NOMO-1 (cell line): Measurements from ENCODE around the gene PDE4B.

ENCODE experiments used
- DNase-seq, 2 experiments: peaks; one replicate each; lab custom pipeline; 2025; ENCODE audit not compliant: unreplicated experiment in 2 of 2; lab: John Stamatoyannopoulos, UW

PDE4B gene

DNA sequence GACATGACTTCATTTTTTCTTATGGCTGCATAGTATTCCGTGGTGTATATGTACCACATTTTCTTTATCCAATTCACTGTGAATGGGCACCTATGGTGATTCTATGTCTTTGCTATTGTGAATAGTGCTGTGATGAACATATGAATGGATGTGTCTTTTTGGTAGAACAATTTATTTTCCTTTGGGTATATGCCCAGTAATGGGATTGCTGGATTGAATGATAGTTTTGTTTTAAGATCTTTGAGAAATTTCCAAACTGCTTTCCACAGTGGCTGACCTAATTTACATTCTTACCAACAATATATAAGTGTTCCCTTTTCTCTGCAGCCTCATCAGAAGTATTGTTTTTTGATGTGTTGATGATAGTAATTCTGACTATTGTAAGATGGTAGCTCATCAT lies 379.6 kb downstream of the PDE4B start:
- no peak for DNase-seq

DNA sequence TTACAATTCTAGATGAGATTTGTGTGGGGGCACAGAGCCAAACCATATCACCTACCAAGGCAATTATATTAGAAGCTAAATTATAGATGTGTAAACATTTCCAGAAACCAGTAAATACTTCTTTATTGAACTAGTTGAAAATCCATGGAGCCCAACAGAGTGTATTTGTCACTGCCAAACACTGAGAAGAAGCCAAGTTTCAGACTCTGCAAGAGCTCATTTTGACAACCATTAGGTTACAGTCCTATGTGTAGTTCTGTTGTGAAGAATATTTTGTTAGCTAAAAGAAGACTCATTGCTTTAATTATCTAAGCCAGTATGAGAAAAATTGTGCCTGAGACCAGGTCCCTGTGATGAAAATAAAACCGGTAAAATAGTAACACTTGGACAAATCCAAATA lies 382.4 kb downstream of the PDE4B start:
- no peak for DNase-seq

- no peak for DNase-seq
These were observed 382.9 kb downstream of the PDE4B start for GRCh38 chr1:66175581-66175980.

GRCh38 chr1:66176012-66176715 lies 383.5 kb downstream of the PDE4B start:
- DNase-seq, result no peak

DNA sequence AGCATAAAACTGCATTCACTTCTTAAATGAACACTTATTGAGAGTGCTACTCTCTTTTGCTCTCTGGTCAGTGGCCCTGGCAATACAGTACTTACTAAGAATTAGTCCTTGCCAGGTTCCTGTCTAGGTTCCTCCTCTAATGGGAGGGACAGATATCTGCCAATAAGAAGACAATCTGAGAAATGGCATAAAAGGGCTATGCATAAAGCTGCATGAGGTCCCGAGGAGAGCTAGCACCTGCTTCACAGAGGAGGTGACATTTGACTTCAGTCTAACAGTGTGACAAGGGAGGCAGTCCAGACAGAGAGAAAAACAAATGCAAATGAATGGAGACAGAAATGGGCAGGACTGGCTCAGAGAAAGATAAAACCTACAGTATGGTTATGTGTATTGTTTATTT lies 384.1 kb downstream of the PDE4B start:
- DNase-seq, result no peak

DNA sequence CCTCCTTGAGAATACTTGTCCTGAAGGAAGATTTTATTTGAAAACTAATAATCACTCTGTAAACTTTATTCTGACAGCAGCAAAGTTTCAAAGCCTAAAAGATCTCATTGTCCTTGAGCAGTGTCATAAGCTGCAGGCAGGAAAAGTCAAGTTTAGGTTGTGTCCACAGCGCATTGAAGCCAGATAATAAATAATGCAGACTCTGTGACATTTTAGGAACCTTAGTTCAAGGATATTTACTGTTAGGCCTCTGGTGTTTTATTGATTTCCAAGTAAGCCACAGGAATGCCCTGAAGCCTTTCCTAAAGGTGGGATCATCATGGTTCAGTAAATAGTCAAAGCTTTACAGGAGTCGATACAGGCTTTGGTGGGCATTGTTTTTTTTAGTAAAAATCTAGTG lies 384.8 kb downstream of the PDE4B start:
- DNase-seq, result no peak

DNA sequence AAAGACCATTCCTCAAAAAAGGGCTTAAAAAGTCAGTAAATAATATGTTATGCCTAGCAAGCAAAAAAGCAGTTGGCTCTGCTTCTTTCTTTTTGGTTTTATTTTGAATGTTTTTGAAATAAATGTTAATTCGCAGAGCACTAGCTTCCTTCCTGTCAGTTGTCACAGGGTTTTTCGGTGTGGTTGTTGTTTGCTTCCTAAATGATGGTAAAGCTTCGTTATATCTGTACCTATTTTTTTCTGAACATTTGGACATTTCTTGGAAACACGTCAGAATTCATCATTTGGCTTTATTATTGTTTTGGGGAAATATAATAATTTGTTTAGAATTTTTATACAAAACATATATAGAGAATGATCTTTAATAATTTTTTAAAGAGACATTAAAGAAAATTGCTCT lies 389.3 kb downstream of the PDE4B start:
- DNase-seq, result no peak

- no peak for DNase-seq
These were observed 390.0 kb downstream of the PDE4B start for GRCh38 chr1:66182551-66183178.

- no peak for DNase-seq
These were observed 390.7 kb downstream of the PDE4B start for GRCh38 chr1:66183400-66183799.

DNA sequence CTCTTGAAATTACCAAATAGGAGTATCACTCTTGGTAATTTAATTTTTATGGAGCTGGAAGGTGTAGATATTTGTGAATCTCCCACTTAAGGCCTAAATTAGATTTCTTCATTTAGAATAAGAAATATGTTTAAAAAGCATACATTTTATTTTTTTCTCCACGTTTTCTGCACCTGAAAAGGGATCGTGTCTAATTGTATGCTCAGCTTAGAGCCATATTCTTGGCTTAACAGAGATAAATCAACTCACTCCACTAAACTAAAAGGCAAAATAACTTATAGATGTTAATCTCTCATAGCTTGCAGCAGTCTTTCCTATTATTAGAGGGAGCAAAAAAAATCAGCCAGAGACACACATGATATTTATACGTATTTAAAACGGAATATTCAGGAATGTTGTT lies 404.4 kb downstream of the PDE4B start:
- DNase-seq, result no peak

- DNase-seq, result no peak
These were observed 405.1 kb downstream of the PDE4B start for GRCh38 chr1:66197785-66198184.

DNA sequence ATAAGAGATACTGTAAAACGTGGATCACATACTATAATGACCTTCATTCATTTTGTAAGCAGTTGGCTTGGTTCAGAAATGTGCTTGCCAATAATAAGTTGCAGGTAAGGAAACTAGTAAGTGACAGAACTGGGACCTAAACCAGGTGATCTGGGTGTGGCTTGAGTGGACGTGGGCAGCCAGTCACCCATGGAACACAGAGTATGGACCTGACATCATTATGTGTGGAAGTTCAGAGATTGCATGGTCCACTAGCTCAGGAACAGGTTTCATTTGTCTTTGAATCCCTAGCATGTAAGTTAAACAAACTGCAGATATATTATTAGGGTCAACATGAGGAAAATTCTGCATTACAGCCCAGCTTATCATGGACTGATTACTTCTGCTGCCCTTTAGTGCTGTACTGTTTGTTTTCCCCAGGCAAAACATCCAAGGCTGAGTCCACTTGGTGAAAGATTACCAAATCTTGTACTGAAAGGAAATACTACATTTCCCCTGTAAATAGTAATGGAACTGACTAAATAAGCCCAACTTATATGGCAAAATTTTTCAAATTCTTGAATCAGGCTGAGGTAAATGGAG lies 414.0 kb downstream of the PDE4B start:
- no peak for DNase-seq

DNA sequence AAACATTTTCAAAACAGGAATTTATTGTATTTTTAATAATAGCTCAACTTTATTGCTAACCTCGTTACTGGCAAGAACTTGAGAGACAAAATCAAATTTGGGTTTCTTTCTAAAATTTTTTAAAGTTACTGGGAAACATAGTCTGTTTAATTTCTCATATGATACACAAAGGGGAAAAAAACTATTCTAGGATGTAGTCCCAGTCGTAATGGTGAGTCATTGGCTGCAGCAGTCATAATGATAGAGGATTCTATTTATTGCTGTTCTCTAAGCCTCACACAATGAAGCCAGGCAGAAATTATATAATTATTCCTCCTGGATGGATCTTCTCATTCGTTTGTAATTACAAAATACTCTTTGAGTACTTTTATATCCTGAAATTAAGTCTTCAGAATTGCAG lies 414.8 kb downstream of the PDE4B start:
- DNase-seq, result no peak

DNA sequence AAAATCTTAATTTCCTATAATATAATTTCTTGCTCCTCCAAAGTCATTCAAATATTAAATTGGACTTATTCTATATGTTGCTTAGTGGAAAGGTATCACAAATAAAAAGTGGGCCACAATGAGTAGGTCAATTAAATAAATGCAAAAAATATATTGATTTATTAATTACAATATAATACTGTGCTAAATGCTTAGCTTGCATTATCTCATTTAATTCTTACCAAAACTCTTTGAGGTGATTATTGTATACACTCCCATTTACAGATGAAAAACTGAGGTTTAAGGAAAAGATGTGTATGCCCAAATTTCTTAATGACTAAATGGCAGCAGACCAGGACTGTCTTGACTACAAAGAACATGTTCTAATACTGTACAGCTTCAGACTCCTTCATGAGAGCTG lies 415.9 kb downstream of the PDE4B start:
- no peak for DNase-seq

DNA sequence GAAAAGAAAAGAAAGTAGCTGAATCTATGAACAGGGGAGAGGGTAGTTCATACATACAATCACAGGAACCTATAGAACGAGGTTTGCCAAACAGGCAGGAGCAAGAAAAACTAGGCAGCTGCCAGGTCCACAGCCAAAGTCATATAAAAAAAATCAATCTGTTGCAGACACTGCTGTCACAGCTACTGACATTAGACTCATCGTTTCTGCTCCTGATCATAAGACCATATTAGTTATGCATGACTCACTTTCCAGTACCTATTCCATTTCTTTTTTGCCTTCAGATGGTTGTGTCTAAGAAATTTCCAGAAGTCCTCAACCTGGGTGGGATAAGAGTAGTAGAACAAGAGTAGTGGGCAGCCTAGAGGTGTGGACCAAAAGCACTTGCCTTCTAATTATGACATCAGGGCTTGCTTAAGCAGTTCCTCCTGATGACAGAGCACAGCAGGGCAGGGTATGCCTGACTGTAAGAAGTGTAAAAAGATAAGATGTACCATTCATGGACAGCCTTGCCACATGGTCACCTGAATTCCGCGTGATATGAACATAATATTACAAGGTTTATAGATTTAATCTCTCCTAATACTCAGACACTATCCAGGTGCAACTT lies 418.0 kb downstream of the PDE4B start:
- no peak for DNase-seq

DNA sequence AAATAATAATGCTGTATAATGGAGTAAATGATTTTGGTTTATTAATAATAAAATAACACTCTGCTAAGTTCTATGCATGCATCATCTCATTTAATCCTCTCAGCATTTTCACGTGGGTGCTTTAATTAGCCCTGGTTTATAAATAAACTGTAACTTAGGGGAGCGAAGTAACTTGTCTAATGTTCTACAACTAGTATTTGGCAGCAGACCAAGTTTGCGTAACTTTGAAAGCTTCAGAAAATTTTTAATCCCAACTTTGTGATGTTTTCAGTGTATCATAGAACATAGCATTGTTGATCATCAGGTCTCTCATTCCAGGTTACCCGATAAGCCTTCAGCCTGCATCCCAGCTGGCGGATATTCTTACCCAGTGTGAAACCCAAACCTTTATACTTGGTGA lies 418.8 kb downstream of the PDE4B start:
- no peak for DNase-seq

DNA sequence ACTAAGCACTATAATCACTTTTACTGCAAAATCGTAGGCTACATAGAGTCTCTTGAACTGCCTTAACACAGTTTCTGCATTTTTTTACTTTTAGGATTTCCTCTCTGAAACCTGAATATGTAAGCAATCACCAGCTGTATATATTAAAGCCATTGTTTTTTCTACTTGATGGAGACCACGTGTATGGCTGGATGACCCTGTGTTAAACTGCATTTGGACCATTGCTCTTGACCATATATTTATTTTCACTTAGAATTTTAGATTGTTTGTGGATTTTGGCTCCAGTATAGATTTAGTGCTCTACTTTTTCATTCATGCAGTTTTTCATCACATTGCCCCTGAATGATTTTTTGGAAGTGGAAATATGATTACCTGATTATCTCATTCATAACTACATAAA lies 420.8 kb downstream of the PDE4B start:
- no peak for DNase-seq

GRCh38 chr1:66214901-66215300 lies 422.2 kb downstream of the PDE4B start:
- DNase-seq, result no peak

DNA sequence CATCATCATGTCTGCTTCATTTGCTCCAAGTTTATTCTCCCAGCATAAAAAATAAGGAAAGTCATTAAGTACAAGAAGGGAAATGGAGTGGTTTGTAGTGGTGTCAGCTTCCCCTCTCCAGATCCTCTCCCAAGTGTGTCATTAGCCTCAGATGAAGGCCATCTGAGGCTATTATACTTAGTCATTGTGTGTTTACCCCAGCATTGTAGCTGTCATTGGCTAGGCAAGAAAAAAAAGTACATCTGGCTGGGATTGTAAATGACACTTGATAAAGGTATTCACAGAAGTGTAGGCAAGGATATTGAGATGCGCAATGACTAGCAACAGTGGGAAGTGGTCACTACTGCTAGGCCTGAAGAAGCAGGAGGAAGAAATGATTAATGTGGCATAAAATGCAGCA lies 424.3 kb downstream of the PDE4B start:
- DNase-seq, result no peak

- no peak for DNase-seq
These were observed 424.9 kb downstream of the PDE4B start for GRCh38 chr1:66217561-66217960.

GRCh38 chr1:66220477-66220876 lies 427.8 kb downstream of the PDE4B start:
- no peak for DNase-seq

- no peak for DNase-seq
These were observed 431.0 kb downstream of the PDE4B start for GRCh38 chr1:66223681-66224080.
